Measurements from ENCODE around the gene MARVELD1. TPM values are rescaled to one million over a fixed set of nuclear protein-coding genes. Genes with fewer than 3 reads are reported as not detected.

Gene MARVELD1
- total RNA-seq, 1 donor from 2014 or later: 39.0 TPM

- no peak for DNase-seq (ENCODE audit: extremely low read depth, low read depth, low spot score)
Observed at GRCh38 chr10:97719602-97720001, 6.1 kb downstream of the MARVELD1 start.

- no peak for DNase-seq (ENCODE audit: extremely low read depth, low read depth, low spot score)
Observed at GRCh38 chr10:97721871-97722780, 8.6 kb downstream of the MARVELD1 start.

- DNase-seq (ENCODE audit: extremely low read depth, low read depth, low spot score): no peak
Observed at GRCh38 chr10:97723001-97723400, 9.5 kb downstream of the MARVELD1 start.

GRCh38 chr10:97724341-97724941, 10.9 kb downstream of the MARVELD1 start:
- DNase-seq (ENCODE audit: extremely low read depth, low read depth, low spot score): no peak

GRCh38 chr10:97726636-97727178, 13.2 kb downstream of the MARVELD1 start:
- no peak for DNase-seq (ENCODE audit: extremely low read depth, low read depth, low spot score)

GRCh38 chr10:97729014-97729413, 15.5 kb downstream of the MARVELD1 start:
- no peak for DNase-seq (ENCODE audit: extremely low read depth, low read depth, low spot score)

GRCh38 chr10:97731346-97732051, 18.0 kb downstream of the MARVELD1 start:
- DNase-seq (ENCODE audit: extremely low read depth, low read depth, low spot score): no peak

GRCh38 chr10:97732052-97732359, 18.5 kb downstream of the MARVELD1 start:
- no peak for DNase-seq (ENCODE audit: extremely low read depth, low read depth, low spot score)

GRCh38 chr10:97733256-97733655, 19.7 kb downstream of the MARVELD1 start:
- DNase-seq (ENCODE audit: extremely low read depth, low read depth, low spot score): no peak

GRCh38 chr10:97734021-97734420, 20.5 kb downstream of the MARVELD1 start:
- no peak for DNase-seq (ENCODE audit: extremely low read depth, low read depth, low spot score)

- DNase-seq (ENCODE audit: extremely low read depth, low read depth, low spot score): no peak
Observed at GRCh38 chr10:97736403-97736901, 22.9 kb downstream of the MARVELD1 start.

- peak; percentile 68 for DNase-seq (ENCODE audit: extremely low read depth, low read depth, low spot score)
Observed at GRCh38 chr10:97736902-97737769, 23.6 kb downstream of the MARVELD1 start, which contains the start of gene ZFYVE27. TSS of gene ZFYVE27 (plus strand) at chr10:97737128. CDS start at chr10:97738478, 1,350 bp downstream.

- no peak for DNase-seq (ENCODE audit: extremely low read depth, low read depth, low spot score)
Observed at GRCh38 chr10:97737770-97738265, 24.3 kb downstream of the MARVELD1 start.

GRCh38 chr10:97738616-97739015, 25.1 kb downstream of the MARVELD1 start:
- DNase-seq (ENCODE audit: extremely low read depth, low read depth, low spot score): no peak

GRCh38 chr10:97740613-97741012, 27.1 kb downstream of the MARVELD1 start:
- no peak for DNase-seq (ENCODE audit: extremely low read depth, low read depth, low spot score)

GRCh38 chr10:97743169-97743943, 29.8 kb downstream of the MARVELD1 start:
- DNase-seq (ENCODE audit: extremely low read depth, low read depth, low spot score): no peak

GRCh38 chr10:97744405-97745035, 31.0 kb downstream of the MARVELD1 start:
- no peak for DNase-seq (ENCODE audit: extremely low read depth, low read depth, low spot score)

- no peak for DNase-seq (ENCODE audit: extremely low read depth, low read depth, low spot score)
Observed at GRCh38 chr10:97747573-97747972, 34.0 kb downstream of the MARVELD1 start.

- no peak for DNase-seq (ENCODE audit: extremely low read depth, low read depth, low spot score)
Observed at GRCh38 chr10:97748116-97748515, 34.6 kb downstream of the MARVELD1 start.
